HEK293 (cell line): ENCODE results near the gene PLAAT5.
"Not testable (repeated sequence)": the region's sequence is repeated elsewhere in the genome, so short reads cannot be mapped to it uniquely, and the experiment has no call there.

Experiments used
- ZNF2 ChIP-seq: fragments of 450-650 bp; formaldehyde crosslinking; IDR thresholded peaks from 2 replicates; pipeline ENCODE4 v1.5.1; 2016; ENCODE audit warnings: missing biosample characterization, missing genetic modification characterization
- ZNF426 ChIP-seq: fragments of 450-650 bp; formaldehyde crosslinking; IDR thresholded peaks from 2 replicates; pipeline ENCODE4 v1.5.1; 2017; ENCODE audit warnings: missing biosample characterization, missing genetic modification characterization, mild to moderate bottlenecking, inconsistent platforms, moderate library complexity
- ZNF624 ChIP-seq: fragments of 450-650 bp; formaldehyde crosslinking; IDR thresholded peaks from 2 replicates; pipeline ENCODE4 v1.5.1; 2017; ENCODE audit warnings: missing biosample characterization, missing genetic modification characterization

DNA sequence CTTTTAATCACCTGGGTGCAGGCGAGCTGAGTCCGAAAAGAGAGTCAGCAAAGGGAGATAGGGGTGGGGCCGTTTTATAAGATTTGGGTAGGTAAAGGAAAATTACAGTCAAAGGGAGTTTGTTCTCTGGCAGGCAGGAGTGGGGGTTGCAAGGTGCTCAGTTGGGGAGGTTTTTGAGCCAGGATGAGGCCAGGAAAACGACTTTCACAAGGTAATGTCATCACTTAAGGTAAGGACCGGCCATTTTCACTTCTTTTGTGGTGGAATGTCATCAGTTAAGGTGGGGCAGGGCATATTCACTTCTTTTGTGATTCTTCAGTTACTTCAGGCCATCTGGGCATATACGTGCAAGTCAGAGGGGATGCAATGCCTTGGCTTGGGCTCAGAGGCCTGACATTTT is 38.4 kb upstream of the PLAAT5 start:
- TF ChIP-seq ZNF426, ZNF624, ZNF2 (tag by site-specific recombination): not testable (repeated sequence)
